PFSK-1 (cell line): ENCODE measurements around the gene BAG5.
A peak's percentile ranks its signal among the peaks of the same experiment; 100 is the strongest.

ENCODE experiments used
- FOXP2 ChIP-seq: optimal IDR thresholded peaks from 2 replicates; pipeline ENCODE3; 2011; ENCODE audit warnings: borderline replicate concordance, control low read depth, inconsistent platforms; ENCODE audit not compliant: insufficient read depth; ENCODE audit errors: extremely low read length, extremely low read depth
- POLR2AphosphoS5 ChIP-seq: IDR thresholded peaks from 2 replicates; pipeline ENCODE4 v1.6.1; 2012; ENCODE audit warnings: low read depth, mild to moderate bottlenecking, control low read depth, low read length, moderate library complexity
- REST ChIP-seq, 2 experiments: IDR thresholded peaks; 2 replicates each; pipeline versions ENCODE4 v1.6.1 to v1.8.0; 2011 to 2012; ENCODE audit warnings: low read depth in 2 of 2, low read length in 2 of 2, control low read depth in 1 of 2, inconsistent platforms in 1 of 2, mild to moderate bottlenecking in 1 of 2, moderate library complexity in 1 of 2; ENCODE audit not compliant: insufficient read depth in 1 of 2
- SIN3A ChIP-seq: IDR thresholded peaks from 2 replicates; pipeline ENCODE4 v1.6.1; 2012; ENCODE audit warnings: mild to moderate bottlenecking, low read length, moderate library complexity, borderline replicate concordance; ENCODE audit not compliant: insufficient read depth
- TAF1 ChIP-seq: IDR thresholded peaks from 2 replicates; pipeline ENCODE4 v1.6.1; 2012; ENCODE audit warnings: low read length, control low read depth, borderline replicate concordance; ENCODE audit not compliant: insufficient read depth

The BAG5 gene

GRCh38 chr14:103526247-103526913 lies 36.1 kb downstream of the BAG5 start:
- no peak for TF ChIP-seq POLR2AphosphoS5
- no peak for TF ChIP-seq FOXP2
- TF ChIP-seq SIN3A: no peak
- TF ChIP-seq TAF1: no peak
- TF ChIP-seq REST (IDR thresholded peaks at IDR 0.05; ENCODE audit: insufficient read depth in 1 of 2, low read depth in 2 of 2, low read length in 2 of 2): no peak

- TF ChIP-seq POLR2AphosphoS5 (no peak), REST (IDR thresholded peaks at IDR 0.05; ENCODE audit: insufficient read depth in 1 of 2, low read depth in 2 of 2, low read length in 2 of 2) (no peak), SIN3A (no peak), TAF1 (no peak), FOXP2 (no peak)
Measured at GRCh38 chr14:103524002-103524935, 38.2 kb downstream of the BAG5 start.

- TF ChIP-seq FOXP2 (no peak), REST (IDR thresholded peaks at IDR 0.05; ENCODE audit: insufficient read depth in 1 of 2, low read depth in 2 of 2, low read length in 2 of 2) (no peak), TAF1 (no peak), POLR2AphosphoS5 (no peak), SIN3A (no peak)
Measured at GRCh38 chr14:103523575-103523954, 38.9 kb downstream of the BAG5 start.

- TF ChIP-seq TAF1: 0 out of 2 replicates have a peak, but pooled peaks have one; percentile 25
- peak; percentile 22; the same call in 1 of the 2 replicates for TF ChIP-seq POLR2AphosphoS5
- no peak for TF ChIP-seq SIN3A
Measured at GRCh38 chr14:103522649-103523574, 39.5 kb downstream of the BAG5 start, which contains the start of gene CKB. Gene CKB (minus strand): TSS chr14:103522830. CDS start chr14:103522493, 337 bp downstream.
